GM18519 (cell line): ENCODE results near the gene TPRN.

Experiments
- ATAC-seq: cut with Tn5 transposase; IDR thresholded peaks from one replicate; pipeline ENCODE4 v1.9.1; 2021; ENCODE audit warnings: mild to moderate bottlenecking, moderate library complexity; ENCODE audit not compliant: unreplicated experiment, low FRiP score

The TPRN gene

GRCh38 chr9:137163365-137163715, 37.2 kb downstream of the TPRN start:
- no peak for ATAC-seq

GRCh38 chr9:137162505-137163364, 37.8 kb downstream of the TPRN start:
- ATAC-seq, result no peak

GRCh38 chr9:137161558-137162486, 38.7 kb downstream of the TPRN start:
- no peak for ATAC-seq

- no peak for ATAC-seq
Measured at GRCh38 chr9:137160716-137161557, 39.6 kb downstream of the TPRN start.

- ATAC-seq, result no peak
Measured at GRCh38 chr9:137160054-137160425, 40.5 kb downstream of the TPRN start.

GRCh38 chr9:137159105-137160053, 41.2 kb downstream of the TPRN start:
- ATAC-seq, result no peak

GRCh38 chr9:137158625-137159024, 41.9 kb downstream of the TPRN start:
- ATAC-seq, result no peak

- no peak for ATAC-seq
Measured at GRCh38 chr9:137157618-137158415, 42.7 kb downstream of the TPRN start.

- no peak for ATAC-seq
Measured at GRCh38 chr9:137156567-137157375, 43.8 kb downstream of the TPRN start.

GRCh38 chr9:137152844-137153405, 47.6 kb downstream of the TPRN start:
- no peak for ATAC-seq

GRCh38 chr9:137150617-137151457, 49.7 kb downstream of the TPRN start:
- ATAC-seq, result no peak

GRCh38 chr9:137149942-137150616, 50.5 kb downstream of the TPRN start:
- ATAC-seq, result no peak

GRCh38 chr9:137149363-137149762, 51.2 kb downstream of the TPRN start:
- ATAC-seq, result no peak

GRCh38 chr9:137148661-137149060, 51.9 kb downstream of the TPRN start:
- ATAC-seq, result no peak

GRCh38 chr9:137148242-137148641, 52.3 kb downstream of the TPRN start:
- no peak for ATAC-seq

- no peak for ATAC-seq
Measured at GRCh38 chr9:137147793-137148160, 52.8 kb downstream of the TPRN start.
